Measurements from ENCODE around the gene TMEM125. TPM values are rescaled to one million over a fixed set of nuclear protein-coding genes. Genes with fewer than 3 reads are reported as not detected.
A peak's percentile ranks its signal among the peaks of the same experiment; 100 is the strongest.

Gene TMEM125
- total RNA-seq, 2 donors from 2014 or later, result 52.4 to 63.3 TPM

DNA sequence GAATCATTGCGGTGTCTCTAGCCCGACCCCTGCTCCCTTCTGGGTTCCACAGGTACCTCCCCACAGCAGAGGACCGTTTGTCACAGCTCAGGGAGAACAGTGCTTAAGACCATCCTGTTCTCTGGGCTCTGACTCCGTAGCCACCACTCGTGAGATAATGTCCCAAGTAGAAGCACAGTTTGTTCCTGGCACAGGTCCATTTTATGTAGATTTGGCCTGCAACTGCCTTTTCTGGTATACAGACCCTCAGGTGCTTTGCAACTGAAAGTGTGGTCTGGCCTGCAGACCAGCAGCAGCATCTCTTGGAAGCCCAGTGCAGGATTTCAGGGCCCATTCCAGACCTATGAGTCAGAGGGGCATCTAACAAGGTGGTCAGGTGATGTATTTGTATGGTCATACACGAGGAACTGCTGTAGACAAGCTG lies 28.4 kb upstream of the TMEM125 start:
- ATAC-seq (no peak), DNase-seq (no peak)
- intact Hi-C loops (cut with DNase I, micrococcal nuclease), result loop anchor here in 1 of 2 donors (10.0 kb wide), 1 partner anchor 173 kb away; no protein-coding TSS in a partner anchor

DNA sequence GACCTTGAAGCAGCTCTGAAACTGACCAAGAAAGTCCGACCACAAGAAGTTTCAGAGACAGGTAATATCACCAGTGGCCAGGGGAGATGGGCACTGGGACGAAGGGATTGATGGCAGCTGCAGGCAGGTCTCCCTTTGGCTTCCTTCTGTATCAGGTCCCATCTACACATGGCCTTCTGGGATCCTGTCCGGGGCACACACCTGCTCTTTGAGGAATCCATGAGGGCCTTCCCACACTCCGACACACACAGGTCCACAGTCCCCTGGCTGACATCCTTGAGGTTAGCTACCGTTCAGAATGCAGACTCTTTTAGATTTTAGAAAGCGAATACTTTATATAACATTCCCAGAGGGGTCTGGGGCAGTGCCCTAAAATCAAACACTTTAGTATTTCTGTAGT lies 26.5 kb upstream of the TMEM125 start:
- intact Hi-C loops (cut with DNase I, micrococcal nuclease), result loop anchor here in 1 of 2 donors (10.0 kb wide), 1 partner anchor 172 kb away; no protein-coding TSS in a partner anchor
- DNase-seq (no peak), ATAC-seq (no peak)

DNA sequence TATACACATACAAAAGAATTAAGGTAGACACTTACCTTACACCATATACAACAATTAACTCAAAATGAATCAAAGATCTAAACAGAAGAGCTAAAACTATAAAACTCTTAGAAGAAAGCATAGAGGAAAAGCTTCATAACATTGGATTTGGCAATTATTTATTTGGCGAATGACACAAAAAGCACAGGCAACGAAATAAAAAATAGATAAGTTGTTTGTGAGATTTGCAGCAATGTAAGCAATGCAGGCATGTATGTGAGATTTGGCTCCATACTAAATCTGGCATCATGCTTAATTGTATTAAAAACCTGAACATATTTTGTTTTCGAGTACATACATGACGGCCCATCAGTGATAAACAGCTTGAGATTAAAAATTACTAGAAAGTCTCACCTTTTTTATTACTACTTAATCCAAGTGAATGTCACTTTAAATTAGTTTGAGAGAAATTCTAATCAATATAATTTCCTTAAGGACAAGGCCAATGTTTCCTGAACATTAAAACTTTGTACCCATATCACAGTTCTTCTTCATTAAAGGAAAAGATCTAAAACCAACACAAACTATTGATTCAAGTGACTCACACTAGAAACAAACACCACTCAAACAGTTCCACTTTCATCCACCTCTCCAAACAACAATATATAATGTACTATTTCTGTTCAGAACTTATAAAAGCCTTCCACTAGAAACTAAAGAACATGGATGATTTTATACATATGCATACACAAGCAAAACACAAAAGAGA lies 23.1 kb upstream of the TMEM125 start:
- no peak for DNase-seq
- intact Hi-C loops (cut with DNase I, micrococcal nuclease), result loop anchor here in 1 of 2 donors (10.0 kb wide), 1 partner anchor 168 kb away; no protein-coding TSS in a partner anchor
- ATAC-seq, result no peak

DNA sequence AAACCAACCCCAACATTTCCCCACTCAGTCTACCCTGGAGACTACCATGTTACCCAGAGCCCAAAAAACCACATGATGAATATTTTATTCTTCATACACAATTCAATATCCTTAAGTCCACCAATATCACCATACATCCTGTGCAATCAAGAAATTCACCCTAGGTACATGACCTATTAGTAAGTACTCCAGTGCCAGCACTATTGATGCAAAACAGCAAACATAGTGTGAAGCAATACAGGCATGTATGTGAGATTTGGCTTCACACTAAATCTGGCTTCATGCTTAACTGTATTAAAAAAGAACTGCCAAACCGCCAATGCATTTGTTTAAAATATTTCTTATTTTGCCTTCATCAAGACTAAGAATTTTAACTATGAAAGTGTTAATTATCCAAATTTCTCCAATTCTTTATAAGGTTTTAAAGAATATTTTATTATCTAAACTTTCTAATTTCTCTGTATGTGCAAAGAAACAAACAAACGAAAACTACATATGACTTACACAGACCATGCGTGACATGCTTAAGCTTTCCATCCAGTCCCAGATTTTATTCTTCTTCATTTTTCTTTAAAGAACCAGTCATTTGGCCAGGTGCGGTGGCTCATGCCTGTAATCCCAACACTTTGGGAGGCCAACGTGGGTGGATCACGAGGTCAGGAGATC lies 22.4 kb upstream of the TMEM125 start:
- ATAC-seq (no peak), DNase-seq (no peak)
- intact Hi-C loops (cut with DNase I, micrococcal nuclease), result loop anchor here in 1 of 2 donors (10.0 kb wide), 1 partner anchor 167 kb away; no protein-coding TSS in a partner anchor

DNA sequence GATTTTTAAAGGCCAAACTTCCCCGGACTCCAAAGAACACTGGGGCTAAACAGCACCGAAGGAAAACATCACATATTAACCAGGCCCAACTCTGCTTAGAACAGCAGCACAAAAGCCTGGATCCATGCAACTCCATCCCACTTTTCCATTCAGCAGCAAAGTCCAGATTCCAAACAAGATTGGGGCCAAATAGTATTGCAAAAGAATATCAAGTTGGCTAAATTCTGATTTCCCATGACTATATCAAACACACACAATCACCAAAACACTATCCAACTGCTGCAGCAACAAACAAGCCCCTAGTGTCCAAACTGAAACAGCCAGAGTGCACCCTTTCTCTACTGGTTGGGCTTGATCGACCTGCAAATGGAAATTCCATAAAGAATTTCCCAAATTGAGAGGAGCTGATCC lies 19.4 kb upstream of the TMEM125 start:
- intact Hi-C loops (cut with DNase I, micrococcal nuclease), result no loop called here
- DNase-seq, result no peak
- no peak for ATAC-seq

DNA sequence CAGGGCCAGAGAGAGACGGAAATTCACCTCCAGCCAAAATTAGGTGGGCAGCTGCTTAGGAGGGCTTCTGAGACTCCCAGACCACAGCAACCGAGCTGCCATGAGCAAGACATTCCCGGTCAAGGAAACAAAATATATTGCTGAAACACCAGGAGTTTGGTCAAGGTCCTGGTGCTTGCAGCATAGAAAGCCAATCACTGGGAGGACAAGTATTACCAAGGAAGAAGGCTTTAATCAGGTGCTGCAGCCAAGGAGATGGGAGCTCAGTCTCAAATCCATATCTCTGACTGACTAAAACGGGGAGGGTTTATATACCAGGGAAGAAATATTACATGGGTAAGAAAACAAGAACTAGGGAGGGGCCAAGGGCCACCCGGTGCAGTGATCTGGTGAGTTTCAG lies 18.8 kb upstream of the TMEM125 start:
- DNase-seq (no peak), ATAC-seq (no peak)
- intact Hi-C loops (cut with DNase I, micrococcal nuclease), result no loop called here

DNA sequence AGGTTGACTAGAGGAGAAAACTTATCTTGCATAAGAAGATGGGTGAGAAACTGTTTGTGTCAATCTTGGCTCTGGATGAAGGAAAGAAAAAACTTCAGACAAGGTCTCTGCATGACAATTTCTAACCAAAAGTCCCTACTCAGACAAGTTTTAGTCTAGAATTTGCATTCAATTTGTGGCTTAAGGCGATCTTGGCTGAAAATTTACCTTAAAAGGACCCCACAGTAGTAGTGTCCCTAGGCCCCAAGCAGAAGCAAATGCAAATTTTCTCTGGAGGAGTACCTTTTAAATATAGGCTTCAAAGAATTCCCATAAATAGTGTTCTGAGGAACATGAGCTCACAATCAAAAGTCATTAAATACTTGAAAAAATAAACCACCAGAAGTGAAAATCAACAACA lies 17.6 kb upstream of the TMEM125 start:
- intact Hi-C loops (cut with DNase I, micrococcal nuclease), result no loop called here
- DNase-seq (no peak), ATAC-seq (no peak)

DNA sequence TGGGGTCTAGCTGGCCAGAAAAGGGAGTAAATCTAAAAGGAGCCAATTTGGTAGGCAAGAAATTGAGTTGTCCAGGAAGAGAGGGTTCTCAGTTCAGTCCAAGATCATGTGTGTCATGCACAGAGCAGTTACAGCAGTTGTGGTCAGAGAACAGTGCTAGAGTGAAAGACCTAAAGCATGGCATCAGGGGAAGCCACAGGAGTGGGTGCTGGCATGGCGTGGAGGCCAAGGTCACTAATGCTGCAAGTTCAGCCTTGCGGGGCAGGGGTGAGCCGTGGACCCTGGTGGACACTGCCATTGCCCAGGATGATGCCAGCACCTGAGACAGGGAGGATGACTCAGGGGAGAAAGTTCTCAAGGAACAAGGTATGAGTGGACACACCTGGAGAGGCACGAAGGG lies 16.6 kb upstream of the TMEM125 start:
- DNase-seq (no peak), ATAC-seq (no peak)
- intact Hi-C loops (cut with DNase I, micrococcal nuclease), result no loop called here

DNA sequence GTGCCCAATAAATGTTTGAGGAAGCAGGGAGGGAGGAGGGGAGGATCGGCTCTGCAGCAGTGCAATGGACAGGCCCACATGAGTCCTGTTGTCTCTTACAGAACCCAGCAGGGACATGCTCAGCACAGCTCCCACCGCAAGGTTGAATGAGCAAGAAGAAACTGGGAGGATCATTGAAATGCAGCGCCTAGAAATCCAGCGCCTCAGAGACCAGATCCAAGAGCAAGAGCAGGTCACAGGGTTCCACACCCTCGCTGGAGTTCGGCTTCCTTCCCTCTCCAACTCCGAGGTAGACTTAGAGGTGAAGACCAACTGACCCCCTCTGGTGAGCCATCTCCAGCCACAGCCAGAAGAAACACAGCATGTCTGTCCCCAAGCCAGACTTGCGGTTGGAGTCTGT lies 15.9 kb upstream of the TMEM125 start:
- DNase-seq, result no peak
- no peak for ATAC-seq
- intact Hi-C loops (cut with DNase I, micrococcal nuclease), result no loop called here

DNA sequence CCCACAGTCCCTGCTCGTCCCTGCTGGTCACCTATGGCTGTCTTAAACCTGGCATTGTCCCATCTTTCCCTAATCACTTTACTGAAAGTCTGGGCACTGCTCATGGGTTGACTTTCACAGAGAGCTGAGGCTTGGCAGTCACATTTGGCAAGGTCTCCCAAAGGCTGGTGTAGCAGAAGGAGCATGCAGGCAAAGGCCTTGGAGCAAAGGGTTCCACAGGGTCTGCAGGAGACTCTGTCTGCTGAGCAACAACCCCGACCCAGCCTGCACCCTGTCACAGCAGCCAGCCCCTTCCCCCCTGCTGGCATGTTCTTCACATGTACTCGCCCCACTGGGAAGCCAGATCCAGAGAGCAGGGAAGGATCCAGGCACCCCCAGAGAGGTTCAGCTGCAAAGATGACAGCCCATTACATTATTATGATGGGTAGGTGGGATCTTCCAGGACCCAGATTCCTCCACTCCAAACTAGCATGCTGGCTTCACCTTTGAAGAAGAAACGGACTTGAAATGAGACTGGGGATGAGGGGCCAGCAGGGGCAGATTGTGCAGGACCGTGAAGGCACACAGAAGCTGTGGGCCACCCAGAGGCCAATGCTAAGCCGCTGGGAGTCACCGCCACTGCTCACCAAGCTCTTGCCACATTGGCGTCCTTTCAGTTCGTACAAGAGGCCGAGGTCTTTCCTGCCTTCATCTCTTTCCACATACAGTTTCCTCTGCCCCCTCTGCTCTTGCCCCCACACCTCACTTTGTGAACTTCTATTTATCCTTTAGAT lies 14.2 kb upstream of the TMEM125 start:
- ATAC-seq, result no peak

DNA sequence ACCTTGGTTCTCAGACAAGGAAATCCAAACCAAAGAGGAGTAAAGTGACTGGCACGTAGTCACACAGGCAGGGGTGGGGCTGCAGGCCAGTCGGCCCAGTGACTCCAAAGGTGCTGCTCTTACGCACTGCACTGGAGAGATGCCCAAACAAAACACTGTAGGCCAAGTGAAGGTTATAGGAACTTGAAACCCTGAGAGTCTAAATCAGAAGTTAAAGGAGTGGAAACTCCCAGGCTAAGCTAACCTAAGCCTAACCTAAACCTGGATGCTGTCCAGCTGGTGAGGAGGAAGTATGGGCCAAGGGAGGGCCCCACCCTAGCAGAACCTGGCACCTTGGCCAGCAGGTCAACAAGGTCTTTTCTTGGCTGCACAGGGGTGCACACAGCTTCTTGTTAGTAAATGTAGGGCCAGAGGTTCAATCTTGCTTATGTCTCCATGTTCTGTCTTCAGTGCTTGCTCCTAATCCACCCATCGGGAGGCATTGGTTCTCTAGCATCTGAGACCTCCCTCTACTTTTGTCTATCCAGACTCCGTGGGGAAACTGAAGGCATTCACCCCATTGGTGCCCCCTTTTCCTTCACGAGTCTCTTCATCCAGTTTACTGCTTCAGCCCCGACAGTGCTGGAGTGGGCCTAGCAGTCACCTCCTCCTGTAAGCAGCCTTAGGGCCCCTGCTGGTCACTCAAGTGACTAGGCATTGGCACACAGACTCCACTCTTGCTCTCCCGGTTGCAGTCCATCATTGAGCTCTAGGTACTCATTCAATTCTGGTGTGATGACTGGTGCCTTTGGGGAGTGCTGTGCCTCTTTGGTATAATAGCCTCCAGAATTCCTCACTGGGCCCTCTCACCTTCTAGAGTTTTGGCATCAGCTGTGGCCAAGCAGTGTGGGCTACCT lies 12.9 kb upstream of the TMEM125 start:
- DNase-seq (peak; percentile 79 to 88), ATAC-seq (peak; percentile 96)
- intact Hi-C loops (cut with DNase I, micrococcal nuclease), result no loop called here

More for the DNA sequence above, 14.2 kb upstream of the TMEM125 start:
- DNase-seq, result no peak
- intact Hi-C loops (cut with DNase I, micrococcal nuclease), result no loop called here

DNA sequence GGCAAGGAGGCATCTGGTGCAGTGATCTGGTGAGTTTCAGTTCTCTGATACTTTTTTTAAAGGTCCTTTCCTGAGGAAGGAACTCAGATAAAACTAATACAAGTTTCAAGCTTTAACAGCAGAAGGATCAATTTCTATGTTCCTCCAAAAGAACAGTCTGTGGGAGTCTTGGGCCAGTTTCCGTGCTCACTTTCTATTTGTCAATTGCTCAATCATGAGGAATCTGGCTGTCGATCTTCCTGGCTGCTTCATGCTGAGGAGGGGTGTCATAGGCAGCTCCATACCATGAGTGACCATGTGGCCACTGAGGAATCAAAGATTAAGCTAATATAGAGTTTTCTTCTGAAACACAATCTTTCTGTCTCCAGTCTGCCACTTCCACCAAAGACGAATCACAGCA lies 11.4 kb upstream of the TMEM125 start:
- DNase-seq (no peak), ATAC-seq (no peak)
- intact Hi-C loops (cut with DNase I, micrococcal nuclease), result no loop called here

DNA sequence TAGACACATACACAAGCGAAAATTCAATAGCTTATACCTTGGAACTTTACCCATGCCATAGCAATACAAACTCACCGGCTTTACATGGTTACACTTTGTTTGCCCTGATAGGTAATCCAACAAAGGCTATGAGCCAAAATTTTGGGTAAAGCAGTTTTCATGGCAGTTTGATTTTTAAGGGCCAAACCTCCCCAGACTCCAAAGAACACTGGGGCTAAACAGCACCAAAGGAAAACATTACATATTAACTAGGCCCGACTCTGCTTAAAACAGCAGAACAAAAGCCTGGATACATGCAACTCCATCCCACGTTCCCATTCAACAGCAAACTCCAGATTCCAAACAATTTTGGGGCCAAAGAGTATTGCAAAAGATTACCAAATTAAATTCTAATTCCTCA lies 4.4 kb upstream of the TMEM125 start:
- ATAC-seq (no peak), DNase-seq (no peak)
- intact Hi-C loops (cut with DNase I, micrococcal nuclease), result no loop called here

DNA sequence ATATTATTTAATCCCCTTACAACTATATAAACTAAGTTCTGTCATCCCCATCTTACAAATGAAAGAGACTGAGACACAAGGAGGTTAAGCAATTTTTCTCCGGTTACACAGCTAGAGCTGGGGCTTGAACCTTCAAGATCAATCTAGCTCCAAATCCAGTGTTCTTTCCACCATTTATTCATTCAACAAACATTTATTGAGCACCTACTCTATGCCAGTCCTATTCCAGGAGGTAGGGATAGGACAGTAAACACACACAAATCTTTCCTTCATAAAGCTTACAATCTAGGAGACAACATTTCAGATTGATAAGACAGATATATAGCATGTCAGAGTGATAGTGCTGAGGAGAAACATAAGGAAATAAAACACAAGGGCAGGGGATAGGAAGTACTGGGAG lies 2.9 kb upstream of the TMEM125 start:
- intact Hi-C loops (cut with DNase I, micrococcal nuclease), result no loop called here
- no peak for DNase-seq
- no peak for ATAC-seq

DNA sequence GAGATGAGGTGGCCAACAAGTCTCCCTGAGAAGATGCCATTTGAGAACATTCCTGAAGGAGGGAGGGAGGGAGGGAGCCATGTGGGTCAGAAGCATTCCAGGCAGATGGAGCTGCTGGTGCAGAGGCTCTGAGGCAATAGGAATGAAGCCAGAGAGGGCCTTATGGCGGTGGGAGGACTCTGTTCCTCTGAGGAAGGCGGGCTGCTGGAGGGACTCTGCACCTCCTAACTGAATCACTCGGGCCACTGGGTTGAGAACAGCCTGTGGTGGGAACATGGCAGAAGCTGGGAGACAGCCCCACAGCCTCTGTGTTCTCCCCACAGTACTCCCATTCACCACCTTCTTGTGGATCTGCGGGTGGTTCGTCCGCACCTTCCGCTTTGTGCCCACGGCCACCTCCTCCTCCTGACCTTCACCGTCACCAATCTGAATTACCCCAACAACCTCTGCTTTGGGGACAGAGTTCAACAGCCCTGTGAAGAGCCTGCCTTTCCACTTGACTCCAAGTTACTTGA lies 2.4 kb upstream of the TMEM125 start:
- intact Hi-C loops (cut with DNase I, micrococcal nuclease), result no loop called here
- DNase-seq (no peak), ATAC-seq (no peak)

DNA sequence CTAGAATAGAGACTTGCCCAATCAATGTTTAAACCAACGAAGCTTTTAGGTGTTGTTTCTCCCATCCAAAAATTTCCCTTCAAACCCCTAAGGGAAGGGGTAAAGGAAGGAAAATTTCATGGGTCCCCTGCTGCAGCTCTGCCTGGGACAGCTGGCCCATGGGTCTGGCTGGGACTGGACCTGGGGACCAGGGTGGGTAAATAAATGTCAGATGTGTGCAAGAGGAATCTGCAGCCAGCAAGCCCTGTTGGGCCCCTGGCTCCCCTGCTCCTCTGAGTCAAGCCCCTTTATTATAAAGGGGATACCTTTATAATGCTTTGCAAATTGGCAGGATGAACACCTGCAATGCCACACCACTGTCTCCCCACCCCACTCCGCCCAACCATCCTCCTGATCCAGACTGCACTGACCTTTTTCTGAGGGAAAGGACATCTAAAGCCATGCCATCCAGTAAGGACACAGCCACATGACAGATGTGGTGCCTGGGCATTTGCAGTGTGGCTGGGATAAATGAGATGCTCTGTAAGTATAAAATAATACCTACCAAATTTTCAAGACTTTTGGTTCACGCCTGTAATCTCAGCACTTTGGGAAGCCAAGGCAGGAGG lies 1.9 kb upstream of the TMEM125 start:
- DNase-seq, result no peak
- no peak for ATAC-seq
- intact Hi-C loops (cut with DNase I, micrococcal nuclease), result no loop called here

DNA sequence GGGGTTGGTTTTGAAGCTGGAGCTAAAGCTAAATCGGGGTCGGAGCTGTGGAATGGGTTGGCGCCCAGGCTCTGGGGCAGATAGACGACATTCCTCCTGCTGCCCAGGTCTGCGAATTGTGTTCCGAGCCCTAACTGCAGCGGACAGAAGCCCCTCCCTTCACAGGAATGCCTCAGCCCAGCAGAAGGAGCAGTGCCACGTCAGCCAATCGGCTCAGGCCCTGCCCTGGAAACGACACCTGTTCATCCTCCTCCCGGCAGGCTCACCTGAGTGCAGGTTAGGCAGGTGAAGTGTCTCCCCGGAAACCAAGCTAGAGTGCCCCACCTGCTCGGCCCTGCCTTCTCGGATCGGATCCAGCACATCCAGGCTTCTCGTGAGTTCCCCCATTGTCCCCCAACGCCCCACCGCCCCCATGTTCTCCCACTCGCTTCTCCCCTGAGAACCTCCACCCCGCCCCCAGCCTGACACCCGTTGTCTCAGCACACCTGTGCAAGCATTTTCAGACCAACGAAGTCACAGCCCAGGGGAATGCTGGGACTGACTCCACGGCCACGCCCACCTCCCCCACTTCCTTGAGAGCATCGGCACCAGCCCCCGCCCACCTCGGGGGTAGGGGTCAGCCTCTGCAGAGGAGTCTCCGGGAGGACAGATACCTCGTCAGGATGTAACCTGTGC lies 775 bp downstream of the TMEM125 start:
- intact Hi-C loops (cut with DNase I, micrococcal nuclease), result no loop called here
- DNase-seq, result peak; percentile 89 to 96
- ATAC-seq, result peak; percentile 87
